NCI-H1092 treated with DMSO at 0.1 percent for 48 hours (cell line): ENCODE measurements around the gene DVL3.

Experiments used
- DNase-seq: peaks from one replicate; lab custom pipeline; 2025; lab: John Stamatoyannopoulos, UW

Gene DVL3

DNA sequence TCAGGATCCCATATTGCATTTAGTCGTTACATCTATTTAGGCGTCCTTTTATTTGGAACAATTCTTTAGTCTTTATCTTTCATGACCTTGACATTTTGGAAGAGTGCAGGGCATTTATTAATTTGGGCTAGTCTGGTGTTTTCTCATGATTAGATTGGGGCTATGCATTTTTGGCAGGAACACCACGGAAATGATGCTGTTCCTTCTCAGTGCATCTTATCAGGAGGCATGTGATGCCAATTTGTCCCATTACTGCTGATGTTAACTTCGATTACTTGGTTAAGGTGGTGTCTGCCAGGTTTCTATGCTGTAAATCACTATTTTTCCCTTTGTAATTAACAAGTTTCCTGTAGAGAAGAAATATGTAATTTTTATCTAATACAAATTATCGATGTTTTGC is 56.1 kb downstream of the DVL3 start:
- DNase-seq = no peak

- DNase-seq = no peak
These were observed 56.5 kb downstream of the DVL3 start for GRCh38 chr3:184211718-184212117.

GRCh38 chr3:184218814-184219213 is 63.6 kb downstream of the DVL3 start:
- no peak for DNase-seq

DNA sequence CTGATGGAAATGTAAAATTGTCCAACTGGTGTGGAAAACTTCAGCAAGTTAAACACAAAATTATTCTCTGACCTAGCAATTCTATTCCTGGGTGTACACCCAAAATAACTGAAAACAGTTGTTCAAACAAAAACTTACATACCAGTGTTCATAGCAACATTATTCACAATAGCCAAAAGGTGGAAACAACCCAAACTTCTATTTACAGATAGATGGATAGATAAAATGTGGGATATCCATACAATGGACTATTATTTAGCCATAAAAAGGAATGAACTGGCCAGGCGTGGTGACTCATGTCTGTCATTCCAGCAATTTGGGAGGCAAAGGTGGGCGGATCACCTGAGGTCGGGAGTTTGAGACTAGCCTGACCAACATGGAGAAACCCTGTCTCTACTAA is 67.3 kb downstream of the DVL3 start:
- DNase-seq = no peak
